HEK293 (cell line): Measurements from ENCODE around the gene SZT2.

Experiments
- CTCF ChIP-seq: fragments of 450-650 bp; formaldehyde crosslinking; IDR thresholded peaks from 2 replicates; pipeline ENCODE4 v1.5.1; 2016; ENCODE audit warnings: missing biosample characterization, missing genetic modification characterization
- YY1 ChIP-seq: fragments of 450-650 bp; formaldehyde crosslinking; IDR thresholded peaks from 2 replicates; pipeline ENCODE4 v1.5.1; 2018; ENCODE audit warnings: missing biosample characterization, missing genetic modification characterization
- ZNF184 ChIP-seq: fragments of 450-650 bp; IDR thresholded peaks from 2 replicates; pipeline ENCODE4 v1.5.1; 2018; ENCODE audit warnings: missing biosample characterization, mild to moderate bottlenecking, missing genetic modification characterization
- ZNF24 ChIP-seq: fragments of 450-650 bp; formaldehyde crosslinking; IDR thresholded peaks from 2 replicates; pipeline ENCODE4 v1.5.1; 2016; ENCODE audit warnings: missing biosample characterization, missing genetic modification characterization

- TF ChIP-seq YY1 (tag by site-specific recombination) = no peak
- TF ChIP-seq CTCF (tag by site-specific recombination) = no peak
- TF ChIP-seq ZNF24 (tag by site-specific recombination) = no peak
- TF ChIP-seq ZNF184 (tag by site-specific recombination) = no peak
Measured at GRCh38 chr1:43352881-43353280, 36.8 kb upstream of the SZT2 start.
